Ramos (cell line): ENCODE results near the gene SLC47A2.
"Not testable (repeated sequence)": the region's sequence is repeated elsewhere in the genome, so short reads cannot be mapped to it uniquely, and the experiment has no call there.

Experiments
- in situ Hi-C: fragments of 300-500 bp; cut with MboI; formaldehyde crosslinking; loops from one replicate; pipeline ENCODE4 v1.14.3; 2022; ENCODE audit warnings: low sequenced_read_pairs; ENCODE audit not compliant: unreplicated experiment

The SLC47A2 gene

GRCh38 chr17:19673623-19674022 lies 42.8 kb downstream of the SLC47A2 start:
- in situ Hi-C loops: no loop called here

GRCh38 chr17:19672009-19672750 lies 44.2 kb downstream of the SLC47A2 start:
- in situ Hi-C loops: no loop called here

GRCh38 chr17:19671433-19671832 lies 45.0 kb downstream of the SLC47A2 start:
- in situ Hi-C loops: no loop called here

- in situ Hi-C loops: no loop called here
Observed at GRCh38 chr17:19670908-19671307, 45.5 kb downstream of the SLC47A2 start.

GRCh38 chr17:19669680-19670079 lies 46.7 kb downstream of the SLC47A2 start:
- in situ Hi-C loops: not testable (repeated sequence)

- in situ Hi-C loops: no loop called here
Observed at GRCh38 chr17:19664821-19665181, 51.6 kb downstream of the SLC47A2 start.

- in situ Hi-C loops: no loop called here
Observed at GRCh38 chr17:19664136-19664820, 52.1 kb downstream of the SLC47A2 start.

- in situ Hi-C loops: no loop called here
Observed at GRCh38 chr17:19663097-19663496, 53.3 kb downstream of the SLC47A2 start.

GRCh38 chr17:19661121-19661520 lies 55.3 kb downstream of the SLC47A2 start:
- in situ Hi-C loops: no loop called here

- in situ Hi-C loops: no loop called here
Observed at GRCh38 chr17:19660219-19660870, 56.0 kb downstream of the SLC47A2 start.

- in situ Hi-C loops: no loop called here
Observed at GRCh38 chr17:19659366-19660177, 56.8 kb downstream of the SLC47A2 start.

- in situ Hi-C loops: no loop called here
Observed at GRCh38 chr17:19656851-19657581, 59.4 kb downstream of the SLC47A2 start.

- in situ Hi-C loops: no loop called here
Observed at GRCh38 chr17:19656336-19656735, 60.0 kb downstream of the SLC47A2 start.

- in situ Hi-C loops: no loop called here
Observed at GRCh38 chr17:19654896-19655295, 61.5 kb downstream of the SLC47A2 start.

- in situ Hi-C loops: no loop called here
Observed at GRCh38 chr17:19654342-19654886, 62.0 kb downstream of the SLC47A2 start.

- in situ Hi-C loops: no loop called here
Observed at GRCh38 chr17:19652595-19652994, 63.8 kb downstream of the SLC47A2 start.

GRCh38 chr17:19651451-19652238 lies 64.7 kb downstream of the SLC47A2 start:
- in situ Hi-C loops: no loop called here

GRCh38 chr17:19650826-19651225 lies 65.6 kb downstream of the SLC47A2 start:
- in situ Hi-C loops: no loop called here

- in situ Hi-C loops: no loop called here
Observed at GRCh38 chr17:19649274-19649541, 67.2 kb downstream of the SLC47A2 start.
